Measurements from ENCODE around the gene C10orf62. TPM values are rescaled to one million over a fixed set of nuclear protein-coding genes. Genes with fewer than 3 reads are reported as not detected.
A peak's percentile ranks its signal among the peaks of the same experiment; 100 is the strongest.

The C10orf62 gene
- total RNA-seq, 8 experiments from 2014 or later = 0.17 to 2.6 (median 0.31) TPM; not detected in 3

- no peak for ATAC-seq (replicated peaks in 6 of 8)
- in situ Hi-C loops (cut with MboI; ENCODE audit: low pct_unique_long_range_greater_than_20kb in 2 of 9, low sequenced_read_pairs in 9 of 9, unreplicated experiment in 9 of 9) = no loop called here
- H3K4me1 ChIP-seq (replicated peaks in 1 of 2) = no peaks in the 10 kb centered on the region
- H3K27ac ChIP-seq = no peak overlapping the region
- no peak overlapping the region for H3K4me3 ChIP-seq
- WGBS, 10 experiments = 85 to 100% (median 92%) methylated on average over 1 to 5 of the region's 8 CpGs; no CpG with 5 or more reads in 5 of the 10 experiments
These were observed 7.4 kb upstream of the C10orf62 start for GRCh38 chr10:97582169-97582568.

- WGBS, 10 experiments = 80 to 100% (median 87%) methylated on average over 1 to 6 of the region's 13 CpGs; no CpG with 5 or more reads in 7 of the 10 experiments
These were observed 6.0 kb upstream of the C10orf62 start for GRCh38 chr10:97583476-97583875.

GRCh38 chr10:97584060-97584797 lies 5.3 kb upstream of the C10orf62 start, which contains the start of gene HOGA1:
TSS of gene HOGA1 (plus strand) at chr10:97584389. CDS start at chr10:97584704, 315 bp downstream.
- Histone ChIP-seq H3K4me1 (replicated peaks in 1 of 2) (no peaks in the 10 kb centered on the region), H3K4me3 (no peak within 1 kb of the TSS), H3K27ac (no peak within 1 kb of the TSS)
- 20 to 88% (median 73%) methylated on average over 1 to 2 of the region's 5 CpGs; no CpG with 5 or more reads in 7 of the 10 experiments for WGBS, 10 experiments
- in situ Hi-C loops (cut with MboI; ENCODE audit: low pct_unique_long_range_greater_than_20kb in 2 of 9, low sequenced_read_pairs in 9 of 9, unreplicated experiment in 9 of 9) = no loop called here
- ATAC-seq (replicated peaks in 6 of 8) = peak; percentile 86 to 99 (median 95)

More at GRCh38 chr10:97583476-97583875, 6.0 kb upstream of the C10orf62 start:
- ATAC-seq (replicated peaks in 6 of 8) = no peak
- Histone ChIP-seq H3K4me3 (no peak overlapping the region), H3K4me1 (replicated peaks in 1 of 2) (no peaks in the 10 kb centered on the region), H3K27ac (no peak overlapping the region)
- in situ Hi-C loops (cut with MboI; ENCODE audit: low pct_unique_long_range_greater_than_20kb in 2 of 9, low sequenced_read_pairs in 9 of 9, unreplicated experiment in 9 of 9) = no loop called here

- Histone ChIP-seq H3K27ac (no peak overlapping the region), H3K4me3 (no peak overlapping the region), H3K4me1 (replicated peaks in 1 of 2) (no peaks in the 10 kb centered on the region)
- WGBS, 10 experiments = 75 to 92% (median 86%) methylated on average over 2 to 3 of the region's 5 CpGs; no CpG with 5 or more reads in 6 of the 10 experiments
- ATAC-seq (replicated peaks in 6 of 8) = no peak
- in situ Hi-C loops (cut with MboI; ENCODE audit: low pct_unique_long_range_greater_than_20kb in 2 of 9, low sequenced_read_pairs in 9 of 9, unreplicated experiment in 9 of 9) = no loop called here
These were observed 4.6 kb upstream of the C10orf62 start for GRCh38 chr10:97584798-97585438.

- H3K4me1 ChIP-seq (replicated peaks in 1 of 2) = no peaks in the 10 kb centered on the region
- in situ Hi-C loops (cut with MboI; ENCODE audit: low pct_unique_long_range_greater_than_20kb in 2 of 9, low sequenced_read_pairs in 9 of 9, unreplicated experiment in 9 of 9) = no loop called here
- no peak overlapping the region for H3K27ac ChIP-seq
- 85 to 100% (median 100%) methylated on average over 1 to 5 of the region's 5 CpGs; no CpG with 5 or more reads in 4 of the 10 experiments for WGBS, 10 experiments
- no peak for ATAC-seq (replicated peaks in 6 of 8)
- no peak overlapping the region for H3K4me3 ChIP-seq
These were observed 4.1 kb upstream of the C10orf62 start for GRCh38 chr10:97585439-97585811.

GRCh38 chr10:97587183-97587582 lies 2.3 kb upstream of the C10orf62 start:
- in situ Hi-C loops (cut with MboI; ENCODE audit: low pct_unique_long_range_greater_than_20kb in 2 of 9, low sequenced_read_pairs in 9 of 9, unreplicated experiment in 9 of 9) = no loop called here
- no peak for ATAC-seq (replicated peaks in 6 of 8)
- Histone ChIP-seq H3K4me3 (no peak overlapping the region), H3K4me1 (replicated peaks in 1 of 2) (no peaks in the 10 kb centered on the region), H3K27ac (no peak overlapping the region)
- 80 to 100% (median 100%) methylated on average over 1 to 2 of the region's 2 CpGs; no CpG with 5 or more reads in 6 of the 10 experiments for WGBS, 10 experiments

- no peak overlapping the region for H3K4me3 ChIP-seq
- no peak for ATAC-seq (replicated peaks in 6 of 8)
- no peak overlapping the region for H3K27ac ChIP-seq
- in situ Hi-C loops (cut with MboI; ENCODE audit: low pct_unique_long_range_greater_than_20kb in 2 of 9, low sequenced_read_pairs in 9 of 9, unreplicated experiment in 9 of 9) = no loop called here
- no peaks in the 10 kb centered on the region for H3K4me1 ChIP-seq (replicated peaks in 1 of 2)
- WGBS, 10 experiments = 67 to 100% (median 95%) methylated on average over 2 to 3 of the region's 15 CpGs; no CpG with 5 or more reads in 6 of the 10 experiments
These were observed 694 bp downstream of the C10orf62 start for GRCh38 chr10:97590082-97590747.

GRCh38 chr10:97590748-97591495 lies 1.4 kb downstream of the C10orf62 start:
- ATAC-seq (replicated peaks in 6 of 8) = no peak
- H3K4me1 ChIP-seq (replicated peaks in 1 of 2) = no peaks in the 10 kb centered on the region
- WGBS, 10 experiments = 10 to 100% (median 59%) methylated on average over 1 to 2 of the region's 5 CpGs; no CpG with 5 or more reads in 2 of the 10 experiments
- no peak overlapping the region for H3K27ac ChIP-seq
- in situ Hi-C loops (cut with MboI; ENCODE audit: low pct_unique_long_range_greater_than_20kb in 2 of 9, low sequenced_read_pairs in 9 of 9, unreplicated experiment in 9 of 9) = no loop called here
- H3K4me3 ChIP-seq = no peak overlapping the region

- in situ Hi-C loops (cut with MboI; ENCODE audit: low pct_unique_long_range_greater_than_20kb in 2 of 9, low sequenced_read_pairs in 9 of 9, unreplicated experiment in 9 of 9) = no loop called here
- 14 to 100% (median 89%) methylated on average over 1 to 4 of the region's 4 CpGs; no CpG with 5 or more reads in 1 of the 10 experiments for WGBS, 10 experiments
- ATAC-seq (replicated peaks in 6 of 8) = no peak
- H3K4me3 ChIP-seq = no peak overlapping the region
- H3K4me1 ChIP-seq (replicated peaks in 1 of 2) = no peaks in the 10 kb centered on the region
- H3K27ac ChIP-seq = no peak overlapping the region
These were observed 3.9 kb downstream of the C10orf62 start for GRCh38 chr10:97593421-97593820.

GRCh38 chr10:97596101-97597082 lies 6.9 kb downstream of the C10orf62 start:
- H3K4me1 ChIP-seq (replicated peaks in 1 of 2) = no peaks in the 10 kb centered on the region
- H3K27ac ChIP-seq = no peak overlapping the region
- H3K4me3 ChIP-seq = no peak overlapping the region
- WGBS, 10 experiments = 8 to 79% (median 39%) methylated on average over 2 to 7 of the region's 10 CpGs
- ATAC-seq (replicated peaks in 6 of 8) = peak; percentile 68 to 85 (median 78)
- in situ Hi-C loops (cut with MboI; ENCODE audit: low pct_unique_long_range_greater_than_20kb in 2 of 9, low sequenced_read_pairs in 9 of 9, unreplicated experiment in 9 of 9) = no loop called here

GRCh38 chr10:97597778-97598177 lies 8.3 kb downstream of the C10orf62 start:
- in situ Hi-C loops (cut with MboI; ENCODE audit: low pct_unique_long_range_greater_than_20kb in 2 of 9, low sequenced_read_pairs in 9 of 9, unreplicated experiment in 9 of 9) = no loop called here

More at GRCh38 chr10:97597778-97598177, 8.3 kb downstream of the C10orf62 start:
- no peak for ATAC-seq (replicated peaks in 6 of 8)
- H3K4me1 ChIP-seq (replicated peaks in 1 of 2) = no peaks in the 10 kb centered on the region
- WGBS, 10 experiments = 50 to 100% (median 93%) methylated on average over 1 to 2 of the region's 2 CpGs; no CpG with 5 or more reads in 5 of the 10 experiments
- no peak overlapping the region for H3K4me3 ChIP-seq
- no peak overlapping the region for H3K27ac ChIP-seq
